ENCODE data around the gene ABHD14A. TPM values are rescaled to one million over a fixed set of nuclear protein-coding genes. Genes with fewer than 3 reads are reported as not detected.
"Not testable (repeated sequence)": the region's sequence is repeated elsewhere in the genome, so short reads cannot be mapped to it uniquely, and the experiment has no call there.

Gene ABHD14A
- total RNA-seq, 4 donors from 2014 or later = 10.0 to 22.3 (median 15.8) TPM

DNA sequence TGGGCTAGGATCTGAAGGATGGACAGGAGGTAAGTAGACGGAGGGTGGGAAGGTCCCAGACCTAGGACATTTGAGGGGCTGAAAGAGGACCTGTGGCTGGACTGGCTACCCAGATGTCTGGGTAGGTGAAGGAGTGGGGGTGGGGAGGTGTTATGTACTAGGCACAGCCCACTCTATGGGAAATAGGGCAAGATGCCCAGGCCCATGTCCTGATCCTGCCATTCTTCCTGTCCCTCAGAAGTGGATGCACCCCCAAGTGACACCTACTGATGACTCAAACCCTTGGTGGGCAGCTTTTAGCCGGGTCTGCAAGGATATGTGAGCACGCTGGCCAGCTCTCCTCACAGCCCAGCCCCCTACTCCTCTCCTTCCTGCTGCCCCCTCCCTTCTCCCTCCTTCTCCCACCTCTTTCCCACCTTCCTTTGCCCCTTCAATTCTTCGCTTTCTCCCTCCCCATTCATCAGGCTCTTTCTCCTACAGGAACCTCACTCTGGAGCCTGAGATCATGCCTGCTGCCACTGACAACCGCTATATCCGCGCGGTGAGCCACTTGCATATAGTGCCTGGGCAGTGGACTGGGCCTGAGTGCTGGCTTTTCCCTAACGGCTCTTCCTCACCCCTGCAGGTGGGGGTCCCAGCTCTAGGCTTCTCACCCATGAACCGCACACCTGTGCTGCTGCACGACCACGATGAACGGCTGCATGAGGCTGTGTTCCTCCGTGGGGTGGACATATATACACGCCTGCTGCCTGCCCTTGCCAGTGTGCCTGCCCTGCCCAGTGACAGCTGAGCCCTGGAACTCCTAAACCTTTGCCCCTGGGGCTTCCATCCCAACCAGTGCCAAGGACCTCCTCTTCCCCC, 13.7 kb downstream of the ABHD14A start:
- 82% methylated on average over 15 of the region's 15 CpGs for WGBS
- Histone ChIP-seq H3K4me1 (peaks cover 15 to 56% (median 38%) of the 10 kb centered on the region in 4 donors), H3K27ac (replicated peaks in 1 of 4) (no peak overlapping the region), H3K9me3 (no peaks in the 10 kb centered on the region), H3K27me3 (no peaks in the 10 kb centered on the region), H3K36me3 (peaks cover 11 to 31% (median 21%) of the 10 kb centered on the region in 4 donors), H3K4me3 (no peak overlapping the region)
- DNase-seq (ENCODE audit: extremely low spot score) = no peak
- intact Hi-C loops (cut with DNase I) = no loop called here
- no peak for TF ChIP-seq POLR2A (IDR thresholded peaks at IDR 0.05; ENCODE audit: low read depth)
- no peak for TF ChIP-seq EP300 (IDR thresholded peaks at IDR 0.05)
- TF ChIP-seq POLR2AphosphoS5 (IDR thresholded peaks at IDR 0.05) = no peak
- TF ChIP-seq, protein P1, sequence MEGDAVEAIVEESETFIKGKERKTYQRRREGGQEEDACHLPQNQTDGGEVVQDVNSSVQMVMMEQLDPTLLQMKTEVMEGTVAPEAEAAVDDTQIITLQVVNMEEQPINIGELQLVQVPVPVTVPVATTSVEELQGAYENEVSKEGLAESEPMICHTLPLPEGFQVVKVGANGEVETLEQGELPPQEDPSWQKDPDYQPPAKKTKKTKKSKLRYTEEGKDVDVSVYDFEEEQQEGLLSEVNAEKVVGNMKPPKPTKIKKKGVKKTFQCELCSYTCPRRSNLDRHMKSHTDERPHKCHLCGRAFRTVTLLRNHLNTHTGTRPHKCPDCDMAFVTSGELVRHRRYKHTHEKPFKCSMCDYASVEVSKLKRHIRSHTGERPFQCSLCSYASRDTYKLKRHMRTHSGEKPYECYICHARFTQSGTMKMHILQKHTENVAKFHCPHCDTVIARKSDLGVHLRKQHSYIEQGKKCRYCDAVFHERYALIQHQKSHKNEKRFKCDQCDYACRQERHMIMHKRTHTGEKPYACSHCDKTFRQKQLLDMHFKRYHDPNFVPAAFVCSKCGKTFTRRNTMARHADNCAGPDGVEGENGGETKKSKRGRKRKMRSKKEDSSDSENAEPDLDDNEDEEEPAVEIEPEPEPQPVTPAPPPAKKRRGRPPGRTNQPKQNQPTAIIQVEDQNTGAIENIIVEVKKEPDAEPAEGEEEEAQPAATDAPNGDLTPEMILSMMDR (IDR thresholded peaks at IDR 0.05) = no peak

- DNase-seq (ENCODE audit: extremely low spot score); H3K27me3 ChIP-seq; H3K9me3 ChIP-seq; intact Hi-C loops (cut with DNase I); H3K4me3 ChIP-seq: not testable (repeated sequence)
- Histone ChIP-seq H3K27ac (replicated peaks in 1 of 4) (peak overlapping the region in 3 of 4 donors; percentile 13 to 51 (median 49)), H3K36me3 (peaks cover 23 to 46% (median 36%) of the 10 kb centered on the region in 4 donors), H3K4me1 (peaks cover 17 to 60% (median 44%) of the 10 kb centered on the region in 4 donors)
- 45% methylated on average over 7 of the region's 38 CpGs for WGBS
These were observed 15.7 kb downstream of the ABHD14A start for GRCh38 chr3:51990501-51990971.

DNA sequence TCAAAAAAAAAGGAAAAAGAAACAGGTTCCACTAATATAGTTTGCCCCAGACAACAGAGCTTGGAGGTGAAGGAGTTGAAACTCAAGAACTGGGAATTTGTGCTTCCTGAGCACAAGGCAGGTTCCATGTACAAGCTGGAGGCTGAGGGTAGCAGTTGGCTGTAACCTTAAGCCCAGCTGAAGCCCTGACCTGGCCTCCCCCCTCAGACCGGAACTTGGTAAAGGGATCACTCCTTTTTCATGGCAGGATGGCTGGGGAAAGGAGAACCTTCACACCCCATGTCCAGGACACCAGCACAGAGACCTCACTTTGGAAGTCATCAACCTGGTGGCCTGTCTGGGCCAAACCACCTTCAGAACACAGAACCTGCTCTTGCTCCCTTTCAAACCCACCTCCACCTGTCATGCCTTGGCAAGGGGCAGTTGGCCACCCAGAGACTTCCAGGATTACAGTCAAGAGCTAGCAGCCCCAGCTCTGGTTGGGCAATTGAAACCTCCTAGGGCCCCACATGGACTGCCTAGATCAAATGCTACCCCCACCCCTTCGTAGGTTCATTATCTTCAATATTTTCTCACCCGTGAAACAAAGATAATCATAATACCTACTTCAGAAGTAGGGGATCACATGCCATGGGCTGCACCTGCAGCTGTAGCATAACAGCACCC, 17.3 kb downstream of the ABHD14A start:
- peaks cover 0 to 5% (median 0%) of the 10 kb centered on the region in 4 donors for H3K27me3 ChIP-seq
- H3K4me3 ChIP-seq = no peak overlapping the region
- no peak for DNase-seq (ENCODE audit: extremely low spot score)
- 83% methylated on average over 3 of the region's 3 CpGs for WGBS
- peaks cover 23 to 46% (median 36%) of the 10 kb centered on the region in 4 donors for H3K36me3 ChIP-seq
- no peak for TF ChIP-seq POLR2A (IDR thresholded peaks at IDR 0.05; ENCODE audit: low read depth)
- TF ChIP-seq, protein P1 (IDR thresholded peaks at IDR 0.05) = no peak
- no peak for TF ChIP-seq POLR2AphosphoS5 (IDR thresholded peaks at IDR 0.05)
- TF ChIP-seq EP300 (IDR thresholded peaks at IDR 0.05) = no peak
- peaks cover 17 to 63% (median 48%) of the 10 kb centered on the region in 4 donors for H3K4me1 ChIP-seq
- no peak overlapping the region for H3K27ac ChIP-seq (replicated peaks in 1 of 4)
- no peaks in the 10 kb centered on the region for H3K9me3 ChIP-seq
- intact Hi-C loops (cut with DNase I) = no loop called here

DNA sequence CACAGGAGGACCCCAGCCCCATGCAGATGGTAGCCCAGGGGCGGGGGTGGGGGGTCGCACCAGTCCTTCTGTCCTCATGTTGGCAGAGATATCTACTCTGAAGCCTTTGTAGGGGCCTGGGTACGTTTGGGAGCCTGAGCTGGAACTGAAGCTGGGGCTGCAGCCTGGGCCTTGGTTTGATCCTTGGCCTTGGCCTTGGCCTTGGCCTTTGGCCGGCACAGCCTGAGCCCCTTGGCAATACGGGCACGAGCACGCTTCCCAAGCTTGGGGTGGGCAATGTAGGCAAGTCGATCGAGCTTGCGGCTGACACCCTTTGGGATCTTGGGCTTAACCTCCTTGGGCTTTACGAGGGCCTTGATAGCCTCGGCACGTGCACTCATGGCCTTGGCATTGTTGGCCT, 18.8 kb downstream of the ABHD14A start:
- WGBS = 97% methylated on average over 6 of the region's 13 CpGs
- intact Hi-C loops (cut with DNase I); H3K4me3 ChIP-seq; H3K9me3 ChIP-seq; H3K27ac ChIP-seq (replicated peaks in 1 of 4); DNase-seq (ENCODE audit: extremely low spot score): not testable (repeated sequence)
- Histone ChIP-seq H3K4me1 (peaks cover 17 to 63% (median 48%) of the 10 kb centered on the region in 4 donors), H3K27me3 (peaks cover 0 to 13% (median 0%) of the 10 kb centered on the region in 4 donors), H3K36me3 (peaks cover 23 to 39% (median 36%) of the 10 kb centered on the region in 4 donors)

GRCh38 chr3:51994530-51994929, 19.7 kb downstream of the ABHD14A start:
- intact Hi-C loops (cut with DNase I) = no loop called here
- Histone ChIP-seq H3K9me3 (no peaks in the 10 kb centered on the region), H3K4me1 (peaks cover 15 to 58% (median 41%) of the 10 kb centered on the region in 4 donors), H3K4me3 (peak overlapping the region; percentile 59 to 87 (median 70)), H3K27ac (replicated peaks in 1 of 4) (peak overlapping the region; percentile 21 to 88 (median 84)), H3K36me3 (peaks cover 23 to 39% (median 36%) of the 10 kb centered on the region in 4 donors), H3K27me3 (peaks cover 0 to 21% (median 0%) of the 10 kb centered on the region in 4 donors)
- TF ChIP-seq POLR2A (IDR thresholded peaks at IDR 0.05; ENCODE audit: low read depth) (no peak), EP300 (IDR thresholded peaks at IDR 0.05) (no peak), POLR2AphosphoS5 (IDR thresholded peaks at IDR 0.05) (no peak)
- TF ChIP-seq, protein P1 (IDR thresholded peaks at IDR 0.05) = no peak
- WGBS = 74% methylated on average over 2 of the region's 2 CpGs
- DNase-seq (ENCODE audit: extremely low spot score) = no peak

Measured in esophagus muscularis mucosa (tissue), 4 donors.